Mucosa of stomach (tissue), 1 donor: ENCODE results near the gene CCDC57.

Experiments
- H3K27me3 ChIP-seq: one replicate; pipeline ENCODE4 v1.7.0; 2013; ENCODE audit warnings: mild to moderate bottlenecking, low read length; ENCODE audit not compliant: control insufficient read depth, insufficient read depth
- H3K36me3 ChIP-seq: one replicate; pipeline ENCODE4 v1.7.0; 2013; ENCODE audit warnings: low read length; ENCODE audit not compliant: control insufficient read depth, insufficient read depth
- H3K4me1 ChIP-seq: one replicate; pipeline ENCODE4 v1.7.0; 2013; ENCODE audit warnings: mild to moderate bottlenecking, low read length; ENCODE audit not compliant: control insufficient read depth, insufficient read depth
- H3K4me3 ChIP-seq: one replicate; pipeline ENCODE4 v1.7.0; 2013; ENCODE audit warnings: low read length
- H3K9ac ChIP-seq: one replicate; pipeline ENCODE4 v1.7.0; 2013; ENCODE audit warnings: mild to moderate bottlenecking, low read length, moderate library complexity
- H3K9me3 ChIP-seq: one replicate; pipeline ENCODE4 v1.7.0; 2013; ENCODE audit warnings: mild to moderate bottlenecking, low read length, moderate library complexity; ENCODE audit not compliant: control insufficient read depth
- donor health status: Pancreatic carcinoma.

CCDC57 gene

DNA sequence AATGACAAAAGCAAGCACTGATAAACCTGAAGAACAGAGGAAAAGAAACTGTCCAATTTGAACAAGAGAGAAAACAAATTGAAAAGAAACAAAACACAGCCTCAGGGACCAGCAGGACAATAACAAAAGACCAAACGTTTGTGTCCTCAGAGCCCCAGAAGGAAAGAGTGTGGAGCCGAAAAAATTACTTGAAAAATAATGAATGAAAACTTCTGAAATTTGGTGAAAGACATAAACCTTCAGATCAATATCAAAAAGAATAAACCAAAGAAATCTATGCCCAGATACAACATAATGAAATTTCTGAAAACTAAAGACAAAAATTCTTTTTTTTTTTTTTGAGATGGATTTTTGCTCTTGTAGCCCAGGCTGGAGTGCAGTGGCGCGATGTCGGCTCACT is 45.6 kb downstream of the CCDC57 start:
- Histone ChIP-seq H3K4me3 (no peak overlapping the region), H3K27me3 (no peaks in the 10 kb centered on the region), H3K4me1 (no peaks in the 10 kb centered on the region), H3K9me3 (no peaks in the 10 kb centered on the region), H3K36me3 (no peaks in the 10 kb centered on the region), H3K9ac (no peak overlapping the region)

GRCh38 chr17:82164853-82165252 is 47.8 kb downstream of the CCDC57 start:
- H3K36me3 ChIP-seq: no peaks in the 10 kb centered on the region
- H3K4me3 ChIP-seq: no peak overlapping the region
- no peaks in the 10 kb centered on the region for H3K27me3 ChIP-seq
- no peaks in the 10 kb centered on the region for H3K4me1 ChIP-seq
- H3K9ac ChIP-seq: no peak overlapping the region
- H3K9me3 ChIP-seq: no peaks in the 10 kb centered on the region

GRCh38 chr17:82161216-82161615 is 51.4 kb downstream of the CCDC57 start:
- Histone ChIP-seq H3K9ac (no peak overlapping the region), H3K4me3 (no peak overlapping the region), H3K9me3 (no peaks in the 10 kb centered on the region), H3K27me3 (no peaks in the 10 kb centered on the region), H3K36me3 (no peaks in the 10 kb centered on the region), H3K4me1 (no peaks in the 10 kb centered on the region)

GRCh38 chr17:82160075-82160474 is 52.6 kb downstream of the CCDC57 start:
- no peaks in the 10 kb centered on the region for H3K36me3 ChIP-seq
- no peak overlapping the region for H3K9ac ChIP-seq
- H3K4me3 ChIP-seq: no peak overlapping the region
- no peaks in the 10 kb centered on the region for H3K4me1 ChIP-seq
- no peaks in the 10 kb centered on the region for H3K27me3 ChIP-seq
- H3K9me3 ChIP-seq: no peaks in the 10 kb centered on the region

- Histone ChIP-seq H3K4me3 (no peak overlapping the region), H3K9me3 (no peaks in the 10 kb centered on the region), H3K9ac (no peak overlapping the region), H3K36me3 (no peaks in the 10 kb centered on the region), H3K4me1 (no peaks in the 10 kb centered on the region), H3K27me3 (no peaks in the 10 kb centered on the region)
Observed at GRCh38 chr17:82158825-82159224, 53.8 kb downstream of the CCDC57 start.

DNA sequence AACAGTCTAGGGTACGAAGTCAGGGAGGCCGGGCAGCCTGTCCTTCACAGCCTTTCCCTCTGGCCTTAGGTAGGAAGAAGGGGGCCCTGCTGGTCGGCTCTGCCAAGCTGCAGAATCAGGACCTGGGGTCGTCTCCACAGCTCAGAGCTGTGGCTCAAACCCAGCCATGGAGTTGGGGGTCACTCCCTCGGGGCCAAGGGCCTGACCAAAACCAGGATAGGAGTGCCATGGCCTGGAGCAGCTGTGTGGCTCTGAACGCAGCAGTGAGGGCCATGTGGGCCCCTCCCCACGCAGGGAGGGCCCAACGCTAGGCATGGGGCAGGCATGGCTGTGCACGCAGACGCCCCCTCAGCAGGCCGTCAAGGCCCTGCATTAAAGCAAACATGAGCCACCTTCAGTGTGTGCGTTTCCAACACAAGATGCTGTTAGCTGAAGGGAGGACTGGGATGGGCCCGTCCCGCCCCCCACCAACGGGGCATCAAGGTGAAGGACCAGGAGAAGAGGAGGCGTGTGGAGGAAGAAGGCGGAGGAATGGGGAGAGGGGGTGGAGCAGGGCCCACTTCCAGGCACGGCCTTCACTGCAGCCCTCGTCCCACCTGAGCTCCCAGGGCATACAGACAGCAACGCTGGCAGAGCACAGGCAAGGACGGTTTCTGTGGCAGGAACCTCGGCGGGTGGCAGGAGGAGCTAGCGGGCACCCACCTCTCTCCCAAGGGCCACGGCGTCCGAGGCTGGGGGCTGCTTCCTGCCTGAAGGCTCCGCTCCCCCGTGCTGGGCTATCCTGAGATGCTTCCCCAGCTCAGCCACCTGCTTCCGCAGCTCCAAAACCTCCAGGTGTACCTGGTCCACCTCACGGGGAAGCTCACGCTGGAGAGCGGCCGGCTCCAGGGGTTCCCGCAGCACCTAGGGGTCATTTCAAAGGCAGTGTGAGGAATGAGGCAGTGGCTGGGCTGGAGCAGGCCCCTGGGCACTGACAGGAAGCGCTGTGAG is 55.3 kb downstream of the CCDC57 start:
- H3K9ac ChIP-seq: no peak overlapping the region
- no peaks in the 10 kb centered on the region for H3K27me3 ChIP-seq
- no peak overlapping the region for H3K4me3 ChIP-seq
- H3K4me1 ChIP-seq: peaks cover 9% of the 10 kb centered on the region
- no peaks in the 10 kb centered on the region for H3K9me3 ChIP-seq
- H3K36me3 ChIP-seq: no peaks in the 10 kb centered on the region

GRCh38 chr17:82156284-82156925 is 56.2 kb downstream of the CCDC57 start:
- H3K4me1 ChIP-seq: peaks cover 15% of the 10 kb centered on the region
- no peaks in the 10 kb centered on the region for H3K36me3 ChIP-seq
- H3K9ac ChIP-seq: no peak overlapping the region
- H3K27me3 ChIP-seq: no peaks in the 10 kb centered on the region
- no peaks in the 10 kb centered on the region for H3K9me3 ChIP-seq
- no peak overlapping the region for H3K4me3 ChIP-seq

DNA sequence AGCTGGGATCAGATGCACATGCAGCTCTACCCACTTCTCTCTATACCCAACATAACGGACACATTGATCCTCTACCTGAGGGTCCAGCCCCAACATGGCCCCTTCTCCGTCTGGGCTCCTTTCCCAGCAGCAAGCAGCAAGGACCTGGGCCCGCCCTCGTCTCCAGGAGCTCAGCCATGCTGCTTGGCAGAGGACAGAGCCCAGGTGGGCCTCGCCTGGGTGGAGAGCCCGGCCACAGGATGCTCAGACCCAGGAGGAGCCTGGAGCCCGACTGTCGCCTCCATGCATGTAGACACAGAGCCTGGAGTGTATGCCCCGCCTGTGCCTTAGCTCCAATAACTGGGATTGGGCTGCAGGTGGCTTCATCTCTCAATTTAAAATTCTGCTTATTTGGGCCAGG is 57.0 kb downstream of the CCDC57 start:
- H3K9ac ChIP-seq: no peak overlapping the region
- peaks cover 15% of the 10 kb centered on the region for H3K4me1 ChIP-seq
- no peaks in the 10 kb centered on the region for H3K9me3 ChIP-seq
- H3K27me3 ChIP-seq: no peaks in the 10 kb centered on the region
- H3K36me3 ChIP-seq: no peaks in the 10 kb centered on the region
- no peak overlapping the region for H3K4me3 ChIP-seq

GRCh38 chr17:82154881-82155331 is 57.7 kb downstream of the CCDC57 start:
- no peaks in the 10 kb centered on the region for H3K9me3 ChIP-seq
- H3K36me3 ChIP-seq: no peaks in the 10 kb centered on the region
- no peaks in the 10 kb centered on the region for H3K27me3 ChIP-seq
- no peak overlapping the region for H3K9ac ChIP-seq
- no peak overlapping the region for H3K4me3 ChIP-seq
- H3K4me1 ChIP-seq: peaks cover 15% of the 10 kb centered on the region

DNA sequence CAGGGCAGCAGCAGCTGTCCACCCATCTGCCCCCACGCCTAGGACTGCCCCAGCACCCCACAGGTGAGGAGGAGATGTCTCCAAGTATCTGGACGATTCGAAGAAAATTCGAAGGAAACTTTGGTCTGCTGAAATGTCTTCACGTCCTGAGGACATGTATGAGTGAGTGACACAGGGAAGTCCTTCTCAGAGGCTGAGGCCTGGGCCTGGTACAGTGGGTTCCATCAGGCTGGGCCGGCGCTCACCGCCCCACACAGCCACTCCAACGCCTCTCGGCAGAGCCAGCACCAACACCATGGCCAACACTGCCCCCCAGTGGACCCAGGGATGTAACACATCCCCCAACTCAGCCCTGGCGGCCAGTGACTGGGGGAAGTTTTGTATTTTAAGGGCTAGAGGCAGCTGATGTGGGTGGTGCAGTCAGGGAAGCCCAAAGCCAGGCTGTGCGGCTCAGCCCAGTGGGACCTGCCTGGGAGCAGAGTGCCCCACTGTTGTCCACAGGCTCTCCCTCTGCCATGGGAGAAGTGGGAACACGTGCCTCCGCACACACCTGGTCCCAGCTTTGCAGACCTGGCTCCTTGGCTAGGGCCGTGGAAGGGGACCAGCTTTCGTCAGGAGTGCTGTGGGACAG is 58.8 kb downstream of the CCDC57 start:
- peaks cover 15% of the 10 kb centered on the region for H3K4me1 ChIP-seq
- H3K9me3 ChIP-seq: no peaks in the 10 kb centered on the region
- no peak overlapping the region for H3K9ac ChIP-seq
- no peaks in the 10 kb centered on the region for H3K36me3 ChIP-seq
- H3K27me3 ChIP-seq: no peaks in the 10 kb centered on the region
- H3K4me3 ChIP-seq: no peak overlapping the region

DNA sequence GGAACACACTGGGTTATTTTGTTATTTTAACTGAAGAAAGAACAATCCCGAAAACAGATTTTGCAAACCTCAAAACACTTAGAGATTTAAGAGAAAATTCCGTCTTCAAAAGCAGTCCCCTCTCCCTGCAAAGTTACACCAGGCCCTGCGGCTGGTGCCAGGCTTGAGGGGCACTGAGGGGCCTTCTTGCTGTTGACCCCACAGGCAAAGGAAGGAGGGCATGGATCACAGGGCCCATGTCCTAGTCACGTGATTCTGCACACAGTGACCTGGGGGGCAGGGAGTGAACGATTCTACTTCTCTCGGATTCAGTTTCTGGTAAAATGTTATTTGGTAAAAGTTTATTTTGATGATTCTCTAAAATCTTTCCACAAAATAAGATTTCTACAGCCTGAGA is 59.3 kb downstream of the CCDC57 start:
- no peak overlapping the region for H3K9ac ChIP-seq
- H3K36me3 ChIP-seq: no peaks in the 10 kb centered on the region
- H3K4me3 ChIP-seq: no peak overlapping the region
- H3K9me3 ChIP-seq: no peaks in the 10 kb centered on the region
- H3K4me1 ChIP-seq: peaks cover 15% of the 10 kb centered on the region
- no peaks in the 10 kb centered on the region for H3K27me3 ChIP-seq
